Fibroblast of skin of right quadriceps (primary cell): ENCODE measurements around the gene RTN4RL2.

Experiments
- DNase-seq: peaks from one replicate; pipeline ENCODE4 v3.0.0-alpha.2; 2013

RTN4RL2 gene

DNA sequence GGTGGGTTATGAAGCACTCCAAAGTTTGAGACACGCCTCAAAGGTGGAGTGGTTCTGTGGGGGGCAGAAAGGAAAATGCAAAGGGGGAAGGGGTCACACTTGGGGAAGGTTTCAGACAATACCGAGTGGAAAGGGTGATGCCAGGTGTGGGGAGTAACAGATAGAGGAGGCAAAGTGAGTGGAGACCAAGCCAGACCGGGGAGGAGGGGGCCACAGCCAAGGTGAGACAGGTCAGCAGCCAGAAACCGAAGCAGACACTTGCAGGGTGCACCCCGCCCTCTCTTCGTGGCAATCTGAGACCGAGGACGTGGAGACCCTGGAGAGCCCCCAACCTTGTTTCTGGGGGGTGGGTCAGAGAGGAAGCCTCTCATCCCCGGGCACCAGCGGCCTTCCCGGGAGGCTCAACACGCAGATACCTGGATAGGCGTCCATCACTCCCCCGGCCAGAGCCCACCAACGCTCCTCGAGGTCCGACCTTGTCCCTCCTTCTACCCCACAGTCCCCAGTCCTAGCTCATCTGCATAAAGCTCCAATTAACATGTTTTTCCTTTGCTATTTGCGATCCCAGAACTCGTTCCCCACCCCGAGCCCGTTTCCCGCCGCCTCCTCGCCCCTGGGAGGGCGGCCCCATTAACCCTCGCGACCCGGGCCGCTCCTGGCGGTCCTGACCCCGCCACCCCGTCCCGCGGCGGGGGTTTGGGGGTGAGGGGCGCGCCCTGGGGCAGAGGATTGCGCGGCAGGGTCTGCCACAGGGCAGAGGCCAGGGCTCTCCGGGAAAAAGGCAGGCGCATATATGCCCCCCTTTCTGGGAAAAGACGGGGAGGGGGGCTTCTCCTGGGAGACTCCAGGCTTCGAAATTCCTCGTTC, 21.8 kb downstream of the RTN4RL2 start:
- no peak for DNase-seq

DNA sequence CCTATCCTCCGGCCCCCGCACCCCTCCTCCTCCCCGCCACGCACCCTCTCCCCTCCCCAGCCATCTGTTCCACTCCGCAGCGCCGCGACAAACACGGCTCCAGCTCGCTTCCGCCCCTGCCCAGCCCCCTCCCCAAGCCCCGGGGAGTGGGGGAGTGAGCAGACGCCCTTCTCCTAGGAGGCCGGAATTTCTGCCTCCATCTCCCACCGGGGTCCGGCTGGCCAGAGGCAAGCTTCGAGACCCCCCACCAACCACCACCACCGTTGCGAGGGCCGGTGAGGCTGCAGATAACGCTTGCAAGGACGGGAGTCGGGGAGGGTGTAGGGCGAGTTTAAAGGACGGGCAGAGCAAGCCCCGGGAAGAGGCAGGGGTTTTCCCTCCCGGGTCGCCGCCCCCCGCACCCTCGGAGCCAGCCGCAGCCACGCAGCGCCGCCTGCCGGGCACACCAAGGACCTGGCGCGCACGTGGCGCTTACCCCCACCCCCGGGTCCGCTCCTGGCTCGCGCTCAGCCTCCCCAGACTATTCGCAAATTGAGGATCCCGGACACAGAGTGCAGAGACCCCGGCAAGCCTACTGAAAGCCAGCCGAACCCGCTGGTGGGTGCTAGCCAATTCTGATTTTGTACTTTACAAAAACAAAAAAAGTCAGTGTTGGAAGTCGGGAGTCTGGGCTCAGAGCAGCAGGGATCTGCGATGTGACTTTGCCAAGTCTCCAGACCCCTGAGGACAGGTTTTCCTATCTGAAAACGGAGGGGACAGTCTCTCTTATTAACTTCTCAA, 22.6 kb downstream of the RTN4RL2 start:
- DNase-seq = peak; percentile 32

DNA sequence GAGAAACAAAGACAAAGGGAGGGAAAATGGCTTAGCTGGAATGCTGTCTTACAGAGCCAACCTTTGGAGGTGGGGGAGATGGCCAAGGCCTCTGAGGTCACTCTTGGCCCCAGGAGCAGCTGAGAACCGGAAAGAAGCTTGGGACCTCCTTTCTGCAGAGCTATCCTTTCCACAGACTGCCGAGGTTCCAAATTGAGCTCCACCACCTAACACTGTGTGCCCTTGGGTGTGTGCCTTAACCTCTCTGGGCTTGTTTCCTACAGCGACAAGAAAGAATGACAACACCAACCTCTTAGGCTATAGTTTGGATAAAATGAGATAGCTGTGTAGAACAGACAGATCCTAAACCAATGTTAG, 23.2 kb downstream of the RTN4RL2 start:
- DNase-seq = no peak

DNA sequence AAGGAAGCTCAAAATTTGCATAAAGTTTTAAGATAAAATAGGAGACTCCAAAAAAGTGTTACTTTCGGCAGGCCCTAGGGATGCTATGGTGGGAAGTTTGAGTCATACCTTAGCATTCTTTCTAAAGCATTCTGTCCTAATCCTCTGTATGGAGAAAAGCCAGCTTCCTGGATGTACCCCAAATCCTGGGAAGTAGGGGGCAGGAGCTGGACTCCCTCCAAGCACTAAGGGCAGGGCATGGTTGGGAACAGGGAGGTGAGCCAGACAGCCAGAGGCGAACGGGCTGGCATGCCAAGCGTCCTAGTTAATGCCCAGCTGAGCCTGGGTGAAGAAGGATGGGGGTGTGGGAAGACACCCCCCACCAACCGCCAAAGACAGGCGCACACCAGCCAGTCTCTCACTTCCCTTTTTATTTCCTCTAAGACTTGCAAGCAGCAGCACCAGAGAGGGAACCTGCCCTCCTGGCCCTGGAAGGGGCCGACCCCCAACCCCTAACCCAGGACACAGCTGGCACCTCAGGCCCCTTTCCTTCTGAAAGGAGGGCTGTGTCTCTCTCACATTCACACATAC, 23.9 kb downstream of the RTN4RL2 start:
- peak; percentile 13 for DNase-seq

DNA sequence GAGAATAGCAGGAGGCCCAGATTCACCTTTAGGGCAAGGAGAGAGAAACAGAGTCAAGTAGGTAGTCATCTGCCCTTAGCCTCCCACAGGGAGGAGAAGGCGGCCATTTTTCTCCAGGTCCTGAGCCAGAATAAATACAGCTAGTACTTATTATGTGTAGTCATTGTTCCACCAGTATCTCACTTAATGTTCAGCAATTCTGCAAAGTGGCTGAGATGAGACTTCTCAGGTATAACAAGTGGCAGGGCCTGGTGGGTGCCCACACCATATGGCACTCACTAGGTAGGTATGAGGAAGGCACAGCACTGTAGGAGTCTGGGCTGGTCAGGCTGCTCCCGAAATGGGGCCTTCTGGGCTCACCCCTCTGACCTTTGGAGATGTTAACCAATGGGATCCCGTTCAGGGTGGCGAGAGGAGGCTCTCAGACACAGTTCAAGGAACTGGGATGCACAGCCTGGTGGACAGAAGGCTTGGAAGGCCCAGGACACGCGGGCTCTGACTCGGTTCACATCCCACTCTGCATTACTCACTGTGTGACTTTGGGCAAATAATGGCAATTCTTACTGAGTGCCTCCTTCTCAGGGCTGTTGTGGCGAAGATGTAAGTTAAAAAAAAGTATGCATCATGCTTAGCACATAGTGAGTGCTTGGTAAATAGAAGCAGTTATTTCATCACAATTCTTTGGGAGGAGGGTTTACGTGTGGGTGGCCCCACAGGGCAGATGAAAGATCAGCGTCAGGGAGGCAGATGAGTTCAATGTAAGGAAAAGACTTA, 25.1 kb downstream of the RTN4RL2 start:
- DNase-seq = peak; percentile 42

DNA sequence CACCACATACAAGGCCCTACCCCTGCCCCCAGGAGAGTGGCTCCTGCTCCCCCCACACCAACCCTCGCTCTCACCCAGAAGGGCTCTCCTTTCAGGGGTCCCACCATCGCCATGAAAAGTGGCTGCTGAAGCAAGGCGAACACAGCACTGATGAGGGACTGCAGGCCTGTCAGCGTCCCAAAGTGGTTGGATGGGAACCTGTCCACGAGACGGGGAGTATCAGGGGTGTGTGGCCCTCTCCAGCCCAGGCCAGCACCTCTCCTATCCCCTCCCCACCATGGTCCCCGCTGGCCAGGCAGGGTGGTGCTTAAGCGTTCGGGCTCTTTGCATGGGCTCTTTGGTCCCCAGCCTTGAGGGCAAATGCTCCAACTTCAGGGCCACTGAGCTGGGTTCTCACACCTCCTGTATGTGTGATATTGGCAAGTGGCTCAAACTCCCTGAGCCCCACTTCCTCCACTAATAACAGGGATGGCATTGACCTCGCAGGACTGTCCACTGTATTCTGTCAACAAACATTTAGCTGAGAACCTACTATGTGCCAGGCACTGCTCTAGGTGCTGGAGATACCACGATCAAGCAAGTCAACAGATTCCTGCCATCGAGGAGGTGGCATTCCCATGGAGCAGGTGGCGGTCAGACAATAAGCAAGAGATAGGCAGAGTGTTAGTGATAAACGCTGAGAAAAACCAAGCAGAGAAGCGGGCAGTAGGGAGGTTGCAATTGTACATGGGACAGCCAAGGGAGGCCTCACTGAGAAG, 26.9 kb downstream of the RTN4RL2 start:
- DNase-seq = no peak

DNA sequence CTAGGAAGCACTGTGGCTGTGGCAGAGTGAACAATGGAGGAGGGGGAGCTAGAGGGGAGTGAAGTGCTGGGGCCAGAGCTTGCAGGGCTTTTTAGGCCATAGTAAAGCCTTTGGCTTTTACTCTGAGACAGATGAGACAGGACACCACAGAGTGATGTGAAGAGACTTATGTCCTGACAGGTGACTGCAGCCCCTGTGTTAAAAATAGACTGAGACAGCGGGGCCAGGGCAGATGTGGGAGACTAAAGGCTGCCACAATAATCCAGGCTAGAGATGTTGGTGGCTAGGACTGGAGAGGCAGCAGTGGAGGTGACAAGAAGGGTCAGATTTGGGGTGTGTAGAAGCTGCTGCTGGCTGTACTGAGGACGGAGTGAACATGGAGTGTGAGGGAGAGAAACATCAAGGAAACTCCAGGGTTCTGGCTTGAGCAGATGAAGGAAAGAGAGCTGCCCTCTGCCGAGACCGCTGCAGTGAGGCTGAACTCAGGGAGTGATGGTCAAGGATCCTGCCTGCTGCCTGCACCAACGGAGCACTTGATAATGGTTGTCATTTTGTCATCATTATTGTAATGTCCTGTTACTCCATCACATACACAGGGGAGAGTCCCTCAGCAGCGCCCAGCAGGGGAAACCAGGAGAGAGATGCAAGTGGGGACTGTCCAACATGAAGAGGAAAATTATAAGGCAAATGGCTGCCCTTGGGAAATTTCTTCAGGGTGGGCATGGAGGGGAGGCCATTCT, 27.8 kb downstream of the RTN4RL2 start:
- no peak for DNase-seq

DNA sequence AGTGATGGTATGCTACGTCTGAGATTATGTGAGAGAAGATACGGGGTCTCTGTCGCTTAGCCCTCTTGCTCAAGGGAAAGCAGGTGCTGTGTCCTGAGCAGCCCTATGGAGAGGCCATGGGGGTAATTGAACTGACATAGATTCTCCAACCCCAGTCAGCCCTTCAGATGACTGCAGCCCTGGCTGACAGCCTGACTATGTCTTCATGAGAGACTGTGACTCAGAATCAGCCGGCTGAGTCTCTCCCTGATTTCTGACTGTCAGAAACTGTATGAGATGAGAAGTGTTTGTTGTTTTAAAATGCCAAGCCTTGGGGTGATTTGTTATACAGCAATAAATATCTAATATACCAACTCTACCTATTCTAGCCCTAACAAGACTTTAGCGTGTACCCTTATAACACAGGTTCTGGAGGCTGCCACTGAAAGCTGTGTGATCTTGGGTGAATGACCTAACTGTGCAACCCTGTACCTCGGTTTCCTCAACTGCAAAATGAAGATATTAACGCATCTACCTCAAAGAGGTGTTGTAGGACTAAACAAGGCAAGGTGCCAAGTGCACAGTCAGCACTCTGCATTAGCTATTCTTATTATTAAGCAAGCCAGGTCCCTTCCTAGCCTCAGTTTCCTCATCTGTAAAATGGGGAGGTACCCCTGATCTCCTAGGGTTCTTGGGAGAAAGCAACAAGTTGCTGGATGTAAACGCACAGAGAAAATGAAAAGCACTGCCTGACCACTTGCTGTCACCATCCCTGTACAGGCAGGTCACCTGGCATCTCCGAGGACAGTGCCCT, 30.3 kb downstream of the RTN4RL2 start:
- no peak for DNase-seq

DNA sequence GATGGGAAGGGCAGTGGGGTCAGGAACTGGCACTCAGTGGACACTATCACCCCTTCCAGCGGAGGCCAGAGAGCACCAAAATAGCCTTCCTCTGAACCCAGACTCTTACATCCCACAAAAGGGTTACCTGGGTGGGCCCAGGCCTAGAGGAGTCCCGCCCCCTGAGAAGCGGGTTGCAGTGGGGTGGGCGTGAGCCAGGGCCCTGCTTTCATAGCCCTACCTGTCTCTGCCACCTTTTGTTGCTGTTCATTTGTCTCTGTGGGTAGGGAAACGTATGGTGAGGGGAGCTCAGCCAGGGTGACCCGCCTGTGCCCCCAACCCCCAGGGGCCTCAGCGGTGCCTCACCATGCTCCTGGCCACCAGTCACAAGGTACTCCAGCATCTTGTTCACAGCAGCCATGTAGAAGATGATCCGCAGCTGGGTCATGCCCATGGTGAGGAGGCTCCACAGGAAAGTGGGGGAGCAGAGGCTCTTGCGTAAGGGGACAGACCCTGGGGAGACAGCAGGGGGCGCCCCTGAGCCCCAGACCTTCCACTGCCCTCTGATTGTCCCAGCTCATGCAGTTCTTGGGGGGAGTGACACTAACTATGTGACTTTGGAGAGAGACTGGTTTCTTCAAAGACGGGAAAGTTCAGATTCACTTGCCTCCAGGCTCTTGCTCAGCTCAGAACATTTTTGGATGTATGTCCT, 31.2 kb downstream of the RTN4RL2 start:
- DNase-seq = peak; percentile 24

DNA sequence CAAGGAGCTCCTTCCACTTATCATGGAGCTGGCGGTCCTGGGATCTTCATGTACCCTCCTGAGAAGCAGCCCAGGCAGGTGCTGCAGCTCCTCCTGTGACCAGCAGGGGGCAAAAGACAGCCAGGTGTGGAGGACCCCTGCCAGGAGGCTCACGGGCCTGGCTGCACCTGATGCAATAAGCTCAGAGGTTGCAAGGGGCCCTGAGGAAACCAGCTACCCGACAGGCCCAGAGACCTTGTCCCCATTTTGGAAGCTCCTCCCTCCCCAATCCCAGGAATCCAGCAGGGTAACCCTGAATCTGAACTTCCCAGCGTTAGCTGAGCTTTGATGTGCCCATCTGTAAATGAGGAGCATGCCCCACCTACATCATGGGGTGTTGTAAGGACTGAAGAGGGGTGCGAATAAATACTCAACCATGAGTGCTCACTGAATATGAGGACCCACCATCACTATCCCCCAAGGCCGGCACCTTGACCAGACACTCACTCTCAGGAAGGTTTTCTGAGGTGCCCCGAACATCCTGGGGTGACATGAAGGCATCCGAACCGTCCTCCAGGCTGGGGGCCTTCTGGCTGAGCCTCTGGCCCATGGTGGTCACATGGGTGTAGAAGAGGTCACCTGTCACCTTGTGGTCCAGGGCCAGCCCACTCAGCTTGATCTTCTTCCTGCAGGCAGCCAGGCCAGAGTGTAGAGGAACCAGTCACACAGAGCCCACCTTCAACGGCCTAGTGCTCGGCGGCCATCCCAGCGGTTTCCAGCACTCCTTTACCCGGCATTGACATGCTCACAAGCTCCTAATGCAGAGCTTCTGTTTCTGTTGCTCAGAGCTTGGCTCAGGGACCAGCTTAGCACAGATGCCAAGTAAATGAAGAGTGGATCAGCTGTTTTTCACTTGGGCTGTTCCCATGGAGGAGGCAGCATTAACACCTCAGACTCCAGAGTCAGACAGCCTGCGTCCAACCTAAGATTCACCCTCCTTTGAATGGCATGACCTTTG, 33.5 kb downstream of the RTN4RL2 start:
- DNase-seq = no peak

DNA sequence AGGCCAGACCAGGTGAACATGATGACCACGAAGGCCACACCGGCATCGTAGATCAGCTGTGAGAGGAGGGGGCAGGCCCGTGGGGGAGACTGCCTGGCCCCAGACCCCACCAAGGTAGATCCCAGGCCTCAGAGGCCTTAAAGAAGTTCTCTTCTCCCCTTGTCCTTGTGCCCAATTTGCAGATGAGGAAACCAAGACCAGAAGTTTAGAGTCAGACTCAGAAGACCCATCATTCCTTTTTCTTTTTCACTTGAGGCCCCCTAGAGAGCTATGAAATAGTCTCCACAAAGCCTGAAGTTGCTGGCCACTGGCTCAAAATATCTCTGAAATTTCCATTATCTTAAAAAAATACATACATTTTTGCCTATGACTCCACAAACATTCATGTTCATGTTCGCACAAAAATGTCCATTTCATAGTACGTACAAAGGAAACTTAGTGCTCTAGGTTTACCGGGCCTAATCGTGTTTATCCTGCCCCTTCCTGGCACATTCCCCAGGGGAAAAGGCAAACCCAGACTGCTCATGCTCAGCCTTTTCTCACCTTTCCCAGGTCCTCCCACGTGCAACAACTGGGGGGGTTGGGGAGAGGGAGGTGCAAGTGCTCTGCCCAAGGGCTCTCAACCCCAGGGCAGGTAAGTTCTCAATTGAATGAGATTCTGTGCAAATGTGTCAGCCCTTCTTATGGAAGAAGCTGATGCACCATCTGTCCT, 35.9 kb downstream of the RTN4RL2 start:
- DNase-seq = no peak

DNA sequence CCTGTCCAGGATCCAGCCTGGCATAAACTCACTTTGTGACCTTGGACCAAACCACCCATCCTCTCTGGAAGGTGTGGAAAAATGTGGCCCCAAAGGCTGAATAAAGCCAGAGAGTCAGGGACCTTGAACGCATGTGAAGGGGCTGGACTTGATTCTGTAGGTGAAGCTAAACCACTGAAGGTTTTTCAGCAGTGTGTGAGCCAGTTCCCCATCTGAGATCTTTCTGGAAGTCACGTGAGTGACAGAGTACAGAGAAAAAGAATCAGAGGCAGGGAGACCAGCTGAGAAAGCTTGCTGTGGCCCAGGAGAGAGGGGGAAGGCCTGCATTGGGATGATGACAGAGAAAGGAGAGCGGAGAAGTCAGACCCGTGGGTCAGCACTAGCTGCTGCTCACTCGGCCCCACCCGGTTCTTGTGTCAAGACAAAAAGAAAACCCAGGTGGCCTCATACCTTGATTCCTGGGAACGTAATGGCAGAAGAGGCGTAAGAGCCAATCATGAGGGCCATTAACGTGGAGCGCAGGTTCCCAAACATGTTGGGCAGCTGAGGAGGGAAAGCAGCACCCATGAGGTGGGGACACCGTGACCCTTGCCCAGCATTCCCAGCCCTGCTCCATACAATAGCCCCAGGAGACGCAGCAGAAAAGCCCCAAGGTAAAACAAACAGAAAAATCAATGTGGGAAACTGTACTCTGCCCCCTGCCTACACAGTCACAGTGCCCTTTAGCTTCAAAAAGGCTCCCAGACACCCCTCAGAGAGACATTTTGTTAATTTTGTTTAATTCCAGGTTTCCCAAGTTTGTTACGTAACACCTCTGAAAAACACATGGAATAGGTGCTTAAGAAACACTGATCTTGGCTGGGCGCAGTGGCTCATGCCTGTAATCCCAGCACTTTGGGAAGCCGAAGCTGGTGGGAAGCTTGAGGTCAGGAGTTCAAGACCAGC, 37.2 kb downstream of the RTN4RL2 start:
- no peak for DNase-seq

DNA sequence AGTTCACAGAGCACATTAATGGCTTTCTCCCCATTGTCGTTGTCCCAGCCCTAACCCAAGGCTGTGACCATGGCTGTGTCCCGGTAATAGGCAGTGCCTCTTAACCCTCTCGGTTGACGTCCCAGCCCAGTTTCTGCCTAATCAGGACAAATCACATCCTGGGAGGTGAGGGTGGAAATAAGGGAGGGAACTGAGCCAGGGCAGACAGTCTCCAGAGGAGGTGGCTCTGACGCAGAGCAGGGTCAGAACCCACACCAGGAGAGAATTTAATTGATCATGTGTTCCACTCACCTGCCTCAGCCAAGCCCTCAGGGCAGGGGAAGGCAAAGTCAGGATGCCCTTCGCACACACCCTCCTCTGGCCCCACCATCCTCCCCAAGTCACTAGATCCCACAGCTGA, 38.2 kb downstream of the RTN4RL2 start:
- DNase-seq = no peak

DNA sequence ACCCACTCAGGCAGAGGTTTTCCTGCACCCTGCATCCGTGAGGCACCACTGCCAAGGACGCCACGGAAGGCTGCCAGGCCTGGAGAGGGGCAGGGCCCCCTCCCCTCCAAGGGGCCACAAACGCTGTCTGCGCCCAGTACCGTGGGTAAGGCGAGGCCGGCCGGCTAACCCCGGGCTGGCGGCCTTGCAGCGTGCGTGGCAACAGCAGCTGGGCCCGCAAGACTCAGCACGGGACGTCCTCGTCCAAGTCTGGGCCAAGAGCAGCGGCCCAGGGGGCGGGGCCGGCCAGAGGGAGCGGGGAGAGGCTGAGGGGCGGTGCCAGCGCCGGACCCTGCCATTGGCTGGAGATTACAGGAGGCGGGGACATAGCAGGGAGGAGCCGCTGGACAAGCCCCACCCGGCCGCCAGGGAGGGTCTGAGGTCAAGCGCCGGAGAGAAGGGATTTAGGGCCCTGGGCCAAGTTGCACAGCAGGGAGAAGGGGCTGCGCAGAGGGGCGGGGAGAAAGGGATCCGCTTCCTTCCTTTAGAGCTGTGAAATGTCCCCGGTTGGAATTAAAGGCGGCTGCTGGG, 39.2 kb downstream of the RTN4RL2 start:
- peak; percentile 82 for DNase-seq

DNA sequence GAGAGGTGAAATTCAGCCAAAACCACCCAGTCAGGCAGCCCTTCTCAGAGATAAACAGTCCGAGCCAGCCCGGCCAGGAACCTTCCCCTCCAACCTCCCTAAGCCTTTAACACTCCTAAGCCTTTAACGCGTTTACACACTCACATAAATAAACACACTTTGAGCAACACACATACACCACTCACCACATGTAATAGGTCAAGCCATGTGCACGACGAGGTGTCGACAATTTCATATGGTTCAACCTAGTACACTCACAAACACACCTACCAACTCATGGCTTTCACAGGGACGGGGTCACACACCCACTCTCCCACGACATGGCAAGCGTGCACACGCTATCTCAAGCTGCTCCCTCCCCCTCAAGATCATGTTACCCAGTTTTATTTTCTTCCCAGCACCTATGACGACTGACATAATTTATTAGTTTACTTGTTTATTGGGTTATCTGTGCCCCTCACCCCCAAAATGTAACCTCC, 39.7 kb downstream of the RTN4RL2 start:
- DNase-seq = no peak

DNA sequence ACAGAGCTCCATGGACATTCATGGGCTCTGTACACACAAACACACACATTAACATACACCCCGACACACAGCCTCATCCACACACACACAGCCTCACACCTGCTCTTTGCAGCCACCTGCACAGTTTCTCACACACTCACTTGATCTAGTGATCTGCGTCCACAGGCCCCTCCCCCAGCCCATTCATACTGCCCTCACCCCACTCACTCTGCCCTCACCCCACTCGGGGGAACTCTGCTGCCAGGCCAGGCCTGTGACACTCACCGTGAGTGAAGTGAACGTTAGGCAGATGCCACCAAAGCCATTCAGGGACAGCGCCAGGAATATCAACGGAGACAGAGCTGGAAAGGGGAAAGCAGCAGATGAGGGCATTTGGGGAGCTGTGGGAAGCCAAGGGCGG, 40.2 kb downstream of the RTN4RL2 start:
- no peak for DNase-seq
